Measurements from ENCODE around the gene LRRC74A.
A peak's percentile ranks its signal among the peaks of the same experiment; 100 is the strongest.
"Not testable (repeated sequence)": the region's sequence is repeated elsewhere in the genome, so short reads cannot be mapped to it uniquely, and the experiment has no call there.

The LRRC74A gene

DNA sequence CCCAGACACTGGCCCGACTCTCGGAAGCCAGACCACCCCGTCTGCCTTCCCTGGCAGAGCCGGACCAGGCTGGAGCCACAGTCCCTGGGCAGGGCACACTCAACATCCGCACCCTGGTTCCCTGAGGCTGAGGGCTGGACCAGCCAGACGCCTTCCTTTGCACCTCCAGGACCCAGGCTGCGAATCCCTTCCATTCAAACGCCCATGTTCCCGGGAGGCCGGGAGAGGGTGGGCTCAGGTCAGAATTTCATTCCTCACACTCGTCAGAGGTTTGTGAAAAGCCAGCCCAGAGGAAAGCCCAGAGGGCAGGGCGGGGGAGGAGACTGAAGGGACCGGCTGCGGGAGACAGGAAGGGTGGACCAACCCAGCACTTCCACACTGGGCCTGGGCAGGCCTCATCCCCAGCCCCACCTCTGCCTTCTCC lies 58.7 kb downstream of the LRRC74A start:
- DNase-seq (ENCODE audit: low spot score) (no peak), FAIRE-seq (no peak)

- DNase-seq (ENCODE audit: low spot score) (no peak), FAIRE-seq (no peak)
These were observed 61.0 kb downstream of the LRRC74A start for GRCh38 chr14:76887191-76887590.

- FAIRE-seq = no peak
- no peak for DNase-seq (ENCODE audit: low spot score)
These were observed 65.2 kb downstream of the LRRC74A start for GRCh38 chr14:76891391-76891790.

DNA sequence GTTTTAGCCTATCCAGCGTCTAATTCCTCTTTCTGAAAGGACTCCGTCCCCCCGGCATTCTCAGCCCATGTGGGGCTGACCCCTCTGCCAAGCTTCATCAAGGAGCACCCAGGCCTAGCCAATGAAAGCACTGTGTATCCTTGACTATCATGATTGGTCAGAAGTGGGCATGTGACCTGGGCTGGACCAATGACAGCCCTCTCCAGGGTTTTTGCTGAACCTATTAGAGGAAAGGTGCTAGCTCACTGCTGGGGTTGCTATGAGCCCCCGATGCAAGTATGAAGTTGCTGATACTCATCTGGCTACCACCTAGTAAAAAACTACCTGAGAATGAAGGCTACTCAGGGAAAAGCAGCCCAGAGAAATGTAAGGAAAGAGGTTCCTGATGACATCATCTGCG lies 68.1 kb downstream of the LRRC74A start:
- DNase-seq (ENCODE audit: low spot score) = no peak
- FAIRE-seq = no peak

GRCh38 chr14:76898006-76898405 lies 71.8 kb downstream of the LRRC74A start:
- not testable (repeated sequence) for FAIRE-seq

DNA sequence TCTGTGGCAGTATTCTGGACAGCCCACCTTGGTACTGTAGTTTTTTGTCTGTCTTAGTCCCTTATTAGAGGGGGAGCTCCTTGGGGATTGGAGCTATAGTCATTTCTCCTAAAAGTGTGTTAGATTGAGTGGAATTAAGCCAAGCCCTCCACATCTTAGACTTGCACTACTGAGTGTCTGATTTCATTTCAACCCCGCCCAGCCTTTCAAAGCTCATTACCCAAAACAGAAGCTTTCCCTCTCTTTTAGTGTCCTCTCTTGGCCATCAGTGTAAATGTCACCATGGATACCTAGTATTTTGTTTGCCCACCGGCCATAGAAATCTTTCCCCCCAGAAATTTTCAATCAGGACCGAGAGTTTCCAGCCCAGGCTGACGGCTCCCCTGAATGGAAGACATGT lies 74.5 kb downstream of the LRRC74A start:
- FAIRE-seq (no peak), DNase-seq (ENCODE audit: low spot score) (no peak)

More at GRCh38 chr14:76898006-76898405, 71.8 kb downstream of the LRRC74A start:
- DNase-seq (ENCODE audit: low spot score) = not testable (repeated sequence)

GRCh38 chr14:76901171-76902055 lies 75.2 kb downstream of the LRRC74A start:
- FAIRE-seq = no peak
- DNase-seq (ENCODE audit: low spot score) = no peak

- no peak for FAIRE-seq
- DNase-seq (ENCODE audit: low spot score) = no peak
These were observed 76.4 kb downstream of the LRRC74A start for GRCh38 chr14:76902591-76902990.

DNA sequence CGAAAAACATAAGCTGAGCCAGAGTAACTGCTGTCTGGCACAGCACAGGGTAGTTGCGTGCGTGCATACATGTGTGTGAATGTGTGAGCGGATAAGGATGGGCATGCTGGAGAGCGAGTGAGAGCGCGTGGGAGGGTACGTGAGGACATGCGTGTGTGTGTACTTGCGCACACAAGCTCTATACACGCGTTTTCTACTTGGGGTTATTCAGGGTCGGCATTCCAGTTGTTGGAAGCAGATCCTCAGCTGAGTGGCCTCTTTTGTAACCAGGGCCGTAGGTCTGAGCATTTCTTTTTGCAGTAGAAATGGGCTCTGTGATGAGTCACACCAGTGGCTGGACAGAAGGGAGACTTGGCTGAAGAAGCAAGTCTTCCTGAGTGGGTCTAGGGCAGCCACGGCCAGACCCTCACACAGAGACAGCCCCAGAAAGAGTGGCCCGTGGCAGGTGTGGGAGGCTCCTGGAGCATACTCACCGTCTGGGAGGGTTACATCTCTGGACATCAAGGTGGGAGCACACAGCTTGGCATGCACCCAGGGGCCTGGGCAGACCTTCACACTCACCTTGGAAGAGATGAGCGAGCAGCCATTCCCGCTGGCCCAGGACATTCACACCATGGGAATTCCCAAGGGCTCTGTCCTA lies 78.0 kb downstream of the LRRC74A start:
- DNase-seq (ENCODE audit: low spot score) = peak; percentile 36
- FAIRE-seq = no peak

- peak; percentile 88 for FAIRE-seq
- DNase-seq (ENCODE audit: low spot score) = peak; percentile 93
These were observed 78.7 kb downstream of the LRRC74A start for GRCh38 chr14:76904740-76905569.

- FAIRE-seq = no peak
- no peak for DNase-seq (ENCODE audit: low spot score)
These were observed 82.6 kb downstream of the LRRC74A start for GRCh38 chr14:76908834-76909233.

GRCh38 chr14:76909266-76909665 lies 83.1 kb downstream of the LRRC74A start:
- FAIRE-seq (no peak), DNase-seq (ENCODE audit: low spot score) (no peak)

DNA sequence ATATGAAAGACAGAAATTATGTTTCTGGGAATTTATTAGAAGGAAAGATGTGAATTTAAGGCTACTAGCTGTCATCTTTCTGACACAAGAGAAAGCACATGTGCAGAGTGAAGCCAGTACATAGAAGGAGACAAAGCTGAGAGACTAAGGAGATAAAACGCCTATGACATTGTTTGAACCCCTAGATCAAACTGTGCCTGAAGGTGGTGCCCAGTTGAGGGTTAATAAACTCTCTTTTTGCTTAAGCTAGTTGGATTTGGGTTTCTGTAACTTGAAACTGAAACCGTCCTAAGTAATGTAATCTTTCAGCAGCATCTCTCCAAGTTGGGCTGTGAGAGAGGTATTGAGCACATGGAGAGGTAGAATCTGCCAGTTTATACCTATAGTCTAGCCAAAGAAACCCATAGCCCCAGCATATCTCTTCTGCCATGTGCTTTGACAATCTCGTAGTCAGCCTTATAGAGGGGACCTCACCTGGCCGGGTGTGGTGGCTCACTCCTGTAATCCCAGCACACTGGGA lies 84.2 kb downstream of the LRRC74A start:
- FAIRE-seq (no peak), DNase-seq (ENCODE audit: low spot score) (no peak)

DNA sequence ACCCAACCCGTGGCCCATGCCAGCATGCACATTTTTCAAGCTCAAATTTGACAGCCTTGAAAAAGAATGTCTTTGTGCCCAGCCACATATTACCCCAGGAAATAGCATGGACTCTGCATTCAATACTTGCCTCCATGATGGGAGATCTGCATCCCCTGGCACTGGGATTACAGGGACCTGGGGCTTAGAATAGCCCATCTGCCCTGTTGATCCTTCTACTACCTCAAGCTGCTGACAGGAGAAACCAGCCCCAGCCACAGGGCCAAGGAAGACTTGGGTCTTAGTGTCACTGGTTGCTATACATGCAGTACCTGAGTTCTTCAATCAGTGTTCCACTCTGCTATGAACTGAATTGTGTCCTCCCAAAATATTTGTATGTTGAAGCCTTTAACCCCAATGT lies 85.3 kb downstream of the LRRC74A start:
- FAIRE-seq (no peak), DNase-seq (ENCODE audit: low spot score) (no peak)

DNA sequence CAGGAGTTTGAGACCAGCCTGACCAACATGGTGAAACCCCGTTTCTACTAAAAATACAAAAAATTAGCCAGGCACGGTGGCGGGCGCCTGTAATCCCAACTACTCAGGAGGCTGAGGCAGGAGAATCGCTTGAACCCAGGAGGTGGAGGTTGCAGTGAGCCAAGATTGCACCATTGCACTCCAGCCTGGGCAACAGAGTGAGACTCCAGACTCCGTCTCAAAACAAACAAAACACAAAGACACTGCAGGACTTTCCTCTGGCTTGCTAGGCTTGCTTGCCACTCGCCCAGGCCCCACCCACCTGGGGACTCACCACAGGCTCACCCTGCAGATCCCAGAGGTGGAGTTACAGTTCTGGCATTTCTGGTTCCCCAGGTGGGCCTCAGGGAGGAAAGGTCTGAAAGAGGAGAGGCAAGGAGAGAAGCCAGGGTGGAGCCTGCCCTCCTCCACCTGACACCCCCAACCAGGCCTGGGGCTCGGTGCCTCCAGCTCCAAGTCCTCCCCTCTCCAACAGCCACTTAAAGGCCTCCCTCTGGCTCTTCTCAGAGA lies 88.4 kb downstream of the LRRC74A start:
- FAIRE-seq; DNase-seq (ENCODE audit: low spot score): not testable (repeated sequence)

DNA sequence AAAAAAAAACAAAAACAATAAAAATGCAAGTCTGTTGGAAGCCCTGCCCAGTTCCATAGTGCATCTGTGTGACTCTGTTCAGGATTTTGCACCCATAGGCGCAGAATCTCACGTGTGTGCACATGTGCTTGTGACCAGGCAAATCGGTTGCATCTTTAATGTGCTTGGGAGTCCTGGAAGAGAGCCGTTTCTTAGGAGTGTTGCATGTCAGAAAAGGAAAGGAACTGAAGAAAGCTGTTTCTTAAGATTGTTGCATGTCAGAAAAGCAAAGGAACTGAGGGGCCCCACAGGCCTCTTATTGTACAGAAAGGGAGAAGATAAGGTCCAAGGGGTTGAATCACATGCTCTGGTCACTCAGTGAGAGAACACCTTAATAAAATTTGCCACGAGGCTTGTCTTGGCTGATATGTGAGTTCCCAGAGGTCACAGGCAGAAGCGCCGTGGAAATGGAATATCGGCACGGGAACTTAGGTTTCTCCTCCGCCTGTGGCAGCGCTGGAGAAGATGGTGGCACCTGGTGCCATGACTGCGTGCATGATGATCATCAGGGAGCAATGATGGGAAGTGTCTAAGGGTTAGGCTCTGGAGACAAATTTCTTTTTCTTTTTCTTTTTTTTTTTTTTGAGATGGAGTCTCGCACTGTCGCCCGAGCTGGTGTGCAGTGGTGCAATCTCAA lies 90.0 kb downstream of the LRRC74A start:
- DNase-seq (ENCODE audit: low spot score) (no peak), FAIRE-seq (no peak)

DNA sequence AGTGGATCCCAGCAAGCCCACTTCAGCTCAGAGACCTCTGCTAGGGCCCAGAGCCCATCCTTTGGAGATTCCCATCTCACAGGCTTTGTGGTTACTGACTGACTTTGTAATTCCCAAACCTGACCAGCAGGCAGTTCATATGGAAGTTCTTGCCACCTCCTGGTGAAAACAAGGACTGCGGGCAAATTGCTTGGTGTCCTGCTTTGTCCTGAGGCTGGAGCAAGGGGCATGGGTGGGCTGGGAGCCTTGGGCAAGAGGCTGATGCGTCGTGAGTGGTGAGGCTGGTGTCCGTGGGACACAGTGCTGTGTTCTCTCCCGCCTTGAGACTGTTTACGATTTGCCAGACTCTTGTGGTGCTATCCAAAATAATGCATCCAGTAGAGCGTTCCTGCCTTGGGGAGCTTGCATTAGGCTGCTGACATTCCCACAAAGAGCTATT lies 91.0 kb downstream of the LRRC74A start:
- DNase-seq (ENCODE audit: low spot score) (peak; percentile 38), FAIRE-seq (no peak)

GRCh38 chr14:76917745-76918255 lies 91.6 kb downstream of the LRRC74A start:
- no peak for FAIRE-seq
- no peak for DNase-seq (ENCODE audit: low spot score)

- FAIRE-seq = no peak
- peak; percentile 39 for DNase-seq (ENCODE audit: low spot score)
These were observed 92.1 kb downstream of the LRRC74A start for GRCh38 chr14:76918256-76918781.

DNA sequence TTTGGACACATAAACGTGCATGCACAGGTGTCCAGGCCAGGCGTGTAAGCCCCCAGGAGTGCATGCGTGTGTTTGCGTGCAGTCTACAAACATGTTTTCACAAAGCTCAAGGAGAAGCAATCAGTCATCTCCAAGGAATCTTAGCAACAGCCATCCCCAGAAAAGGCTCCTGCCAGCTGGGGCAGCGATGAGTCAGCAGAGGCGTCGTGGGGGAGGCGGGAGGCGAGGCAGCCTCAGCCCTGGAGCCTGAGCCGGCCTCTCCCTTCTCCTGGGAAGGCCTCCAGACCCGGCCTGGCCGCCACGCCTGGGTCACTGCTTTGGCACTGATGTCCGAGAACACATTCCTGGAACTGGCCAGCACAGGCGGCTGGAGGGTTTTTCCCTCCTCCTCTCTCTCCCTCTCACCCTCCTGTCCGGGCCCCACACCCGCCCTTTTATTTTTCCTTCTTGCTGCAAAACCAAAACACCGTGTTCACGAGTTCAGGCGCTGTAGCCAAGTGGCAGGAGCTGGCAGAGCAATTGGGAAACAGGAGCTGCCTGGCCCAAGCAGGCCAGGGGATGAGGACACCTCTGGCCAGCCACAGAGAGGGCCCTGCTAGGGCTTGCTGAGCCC lies 92.7 kb downstream of the LRRC74A start:
- peak; percentile 79 for FAIRE-seq
- DNase-seq (ENCODE audit: low spot score) = peak; percentile 90

Measured in RCC 7860 (cell line).